Mononuclear cell (primary cell): Measurements from ENCODE around the gene DLGAP1. TPM values are rescaled to one million over a fixed set of nuclear protein-coding genes. Genes with fewer than 3 reads are reported as not detected.

Experiments used
- H3K27me3 ChIP-seq: 2 replicates; pipeline ENCODE4 v1.6.0; 2011; ENCODE audit warnings: low read length, control low read depth; ENCODE audit not compliant: insufficient read depth
- H3K4me1 ChIP-seq: 2 replicates; pipeline ENCODE4 v1.5.1; 2011; ENCODE audit warnings: mild to moderate bottlenecking, low read length, control low read depth; ENCODE audit not compliant: insufficient read depth
- H3K4me3 ChIP-seq: 2 replicates; pipeline ENCODE4 v1.5.1; 2011; ENCODE audit warnings: mild to moderate bottlenecking, low read length, moderate library complexity
- H3K9me3 ChIP-seq: 2 replicates; pipeline ENCODE4 v1.5.1; 2011; ENCODE audit warnings: low read depth, mild to moderate bottlenecking, control low read depth, low read length
- total RNA-seq: library from RNA; depleted of rRNA; stranded (reverse); fragments of >200 nt; gene quantifications from one replicate; pipeline ENCODE4 v1.2.3, GENCODE V29; 2012

Gene DLGAP1
- total RNA-seq, 1 donor = 0.42 TPM

DNA sequence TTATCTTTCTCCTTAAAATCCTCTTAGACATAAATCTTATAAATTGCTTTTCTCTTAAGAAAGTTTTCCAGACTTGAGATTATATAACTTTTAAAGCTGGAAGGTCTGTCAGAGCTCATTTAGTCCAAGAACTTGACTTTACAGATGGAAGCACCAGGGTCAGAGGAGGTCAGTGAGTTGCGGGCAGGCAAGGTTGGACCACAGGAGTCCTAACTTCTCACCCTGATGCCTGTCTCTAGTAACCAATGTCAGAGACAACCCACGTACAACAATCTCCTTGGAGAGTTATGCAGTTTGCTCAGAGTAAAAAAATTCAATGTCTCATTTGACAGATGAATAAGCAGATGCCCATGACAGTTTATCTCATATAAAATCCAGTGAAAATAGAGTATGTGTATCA is 203.9 kb downstream of the DLGAP1 start:
- Histone ChIP-seq H3K27me3 (no peaks in the 10 kb centered on the region), H3K4me1 (no peaks in the 10 kb centered on the region), H3K9me3 (no peaks in the 10 kb centered on the region), H3K4me3 (no peak overlapping the region)

DNA sequence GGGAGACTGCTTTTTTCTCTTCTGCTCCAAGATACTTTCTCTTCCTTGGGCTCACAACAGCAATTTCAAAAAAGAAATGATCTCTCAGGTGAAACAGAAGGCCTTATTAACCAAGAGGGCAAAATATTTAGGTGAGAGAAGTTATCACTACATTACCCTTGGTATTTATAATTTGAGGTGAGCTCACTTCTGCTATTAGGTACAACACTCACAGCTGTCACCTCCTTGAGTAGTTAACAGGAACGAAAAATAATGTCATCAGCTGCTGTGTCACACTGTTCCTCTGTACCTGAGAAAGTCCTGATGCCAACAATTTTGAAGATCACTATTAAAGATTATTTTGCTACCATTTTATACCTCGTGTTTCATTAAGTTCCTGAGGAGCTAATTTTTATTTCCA is 205.0 kb downstream of the DLGAP1 start:
- Histone ChIP-seq H3K27me3 (no peaks in the 10 kb centered on the region), H3K4me1 (no peaks in the 10 kb centered on the region), H3K4me3 (no peak overlapping the region), H3K9me3 (no peaks in the 10 kb centered on the region)

DNA sequence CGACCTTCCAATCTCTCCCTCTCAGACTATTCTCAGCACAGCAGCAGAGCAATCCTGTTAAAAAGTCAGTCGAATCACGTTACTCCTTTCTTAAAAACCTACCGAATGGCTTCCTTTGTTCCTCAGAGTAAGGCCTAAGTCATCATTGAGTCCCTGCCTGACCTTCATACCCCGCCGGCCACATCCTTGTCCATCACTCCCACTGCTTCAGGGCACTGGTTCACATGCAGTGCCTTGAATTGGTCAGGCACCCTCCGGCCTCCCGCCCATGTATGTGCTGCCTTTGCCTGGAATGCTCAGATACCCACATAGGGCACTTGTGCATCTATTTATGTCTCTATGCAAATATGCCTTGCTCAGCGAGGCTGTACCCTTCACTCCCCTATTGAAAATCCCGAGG is 206.4 kb downstream of the DLGAP1 start:
- Histone ChIP-seq H3K9me3 (no peaks in the 10 kb centered on the region), H3K4me1 (no peaks in the 10 kb centered on the region), H3K27me3 (no peaks in the 10 kb centered on the region), H3K4me3 (no peak overlapping the region)

DNA sequence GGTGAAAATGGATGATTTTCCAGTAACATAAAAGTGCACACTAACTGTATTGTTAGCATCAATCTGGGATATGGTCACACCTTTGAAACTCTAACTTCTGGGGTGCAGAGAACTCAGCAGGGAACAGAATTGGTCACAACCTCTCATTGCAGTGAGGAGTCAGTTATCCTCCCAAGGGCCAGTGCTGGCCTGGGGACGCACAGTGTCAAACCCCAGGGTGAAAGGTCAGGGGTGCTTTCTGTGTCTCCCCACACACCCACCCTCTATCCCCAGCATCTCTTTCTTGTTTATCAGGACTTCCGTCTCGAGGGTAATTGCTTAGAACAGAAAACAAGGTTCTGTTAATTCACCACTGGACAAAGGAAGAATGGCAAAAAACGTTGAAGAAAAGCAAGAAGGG is 208.7 kb downstream of the DLGAP1 start:
- H3K9me3 ChIP-seq = no peaks in the 10 kb centered on the region
- no peaks in the 10 kb centered on the region for H3K4me1 ChIP-seq
- no peak overlapping the region for H3K4me3 ChIP-seq
- no peaks in the 10 kb centered on the region for H3K27me3 ChIP-seq

DNA sequence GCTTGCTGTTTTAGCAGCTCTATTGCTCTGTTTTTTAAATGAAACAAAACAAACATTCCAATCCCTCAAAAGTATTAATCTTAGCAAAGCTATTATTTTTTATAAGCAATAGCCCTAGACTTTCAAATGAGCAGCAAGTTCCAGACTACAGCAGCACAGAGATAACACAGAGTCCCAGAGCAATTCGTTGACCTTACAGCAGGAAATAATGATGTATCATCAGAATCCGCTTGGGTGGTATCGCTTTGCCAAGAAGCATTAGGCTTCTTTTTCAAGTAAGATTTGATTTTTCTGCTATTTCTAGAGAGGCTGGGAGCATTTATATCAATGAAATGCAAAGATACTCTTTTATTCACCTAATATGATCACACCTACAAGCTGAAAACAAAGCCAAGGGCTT is 209.7 kb downstream of the DLGAP1 start:
- Histone ChIP-seq H3K9me3 (no peaks in the 10 kb centered on the region), H3K4me1 (no peaks in the 10 kb centered on the region), H3K27me3 (no peaks in the 10 kb centered on the region), H3K4me3 (no peak overlapping the region)

DNA sequence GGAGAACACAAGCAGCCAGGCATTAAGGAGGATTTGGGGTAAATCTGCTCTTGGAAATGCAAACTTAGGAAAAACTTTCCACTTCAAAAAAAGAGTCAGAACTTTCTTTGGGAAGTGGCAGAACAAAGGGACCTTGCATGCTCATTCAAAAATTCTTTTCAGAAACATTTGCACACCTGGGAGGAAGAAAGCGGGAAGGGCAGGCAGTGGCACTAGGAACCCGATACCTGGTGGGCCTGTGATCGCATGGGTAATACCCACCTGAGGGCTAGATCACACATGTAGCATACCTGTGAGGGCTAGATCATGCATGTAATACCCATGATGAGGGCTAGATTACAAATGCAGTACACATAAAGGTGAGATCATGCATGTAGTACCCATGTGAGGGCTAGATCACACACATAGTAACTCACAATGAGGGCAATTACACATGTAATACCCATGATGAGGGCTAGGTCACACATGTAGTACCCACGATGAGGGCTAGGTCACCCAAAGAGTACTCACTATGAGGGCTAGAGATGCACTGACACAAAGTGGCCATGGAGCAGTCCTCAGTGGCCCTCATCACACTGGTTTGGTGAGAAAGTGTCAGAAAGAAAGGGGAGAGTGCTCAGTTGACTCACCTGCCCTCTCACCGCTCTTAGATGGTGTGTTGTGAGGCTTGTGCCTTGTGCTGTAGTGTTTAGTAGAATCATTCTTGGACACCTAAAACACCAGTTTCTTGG is 212.5 kb downstream of the DLGAP1 start:
- Histone ChIP-seq H3K27me3 (no peaks in the 10 kb centered on the region), H3K4me3 (no peak overlapping the region), H3K4me1 (no peaks in the 10 kb centered on the region), H3K9me3 (no peaks in the 10 kb centered on the region)

DNA sequence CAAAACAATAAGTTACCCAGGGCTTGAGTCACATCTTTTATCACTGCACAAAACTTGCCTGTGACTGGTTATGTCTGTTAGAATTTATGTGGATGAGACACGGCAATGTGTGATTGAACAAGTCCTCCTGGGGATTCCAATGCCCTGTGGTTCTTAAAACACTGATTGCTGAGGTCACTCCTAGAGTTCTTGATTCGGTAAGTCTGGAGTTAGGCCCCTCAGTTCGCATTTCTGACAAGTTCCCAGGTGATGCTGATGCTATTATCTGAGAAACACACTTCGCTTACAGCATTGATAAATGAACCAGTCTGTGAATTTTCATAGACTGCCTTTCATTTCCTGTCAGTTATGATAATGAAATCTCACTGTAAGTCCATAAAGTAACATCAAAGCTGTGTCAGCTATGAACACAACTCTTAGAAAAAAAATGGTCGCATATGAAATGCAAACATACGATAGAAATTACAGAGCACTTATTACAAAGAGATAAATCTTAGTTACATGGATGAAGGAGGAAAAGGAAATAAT is 214.0 kb downstream of the DLGAP1 start:
- H3K27me3 ChIP-seq = no peaks in the 10 kb centered on the region
- H3K4me1 ChIP-seq = no peaks in the 10 kb centered on the region
- no peak overlapping the region for H3K4me3 ChIP-seq
- H3K9me3 ChIP-seq = no peaks in the 10 kb centered on the region

DNA sequence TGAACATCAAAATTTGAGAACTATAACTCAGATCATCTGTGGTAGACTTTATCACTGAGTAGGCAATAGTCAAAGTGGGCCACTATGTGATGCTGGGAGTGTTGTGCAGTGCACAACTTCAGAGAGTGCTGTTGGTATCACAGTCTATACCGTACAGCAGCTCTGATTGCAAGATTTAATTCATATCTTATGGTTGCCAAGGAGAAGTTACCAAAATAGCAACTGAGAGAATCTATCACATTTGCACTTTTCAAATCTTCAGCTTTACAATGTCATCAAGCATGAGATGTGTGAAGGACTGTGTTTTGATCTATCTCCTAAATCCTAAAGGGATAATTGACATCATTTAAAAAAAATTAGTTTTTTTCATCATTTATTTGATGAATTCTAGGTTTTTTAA is 216.1 kb downstream of the DLGAP1 start:
- H3K4me3 ChIP-seq = no peak overlapping the region
- H3K4me1 ChIP-seq = no peaks in the 10 kb centered on the region
- H3K27me3 ChIP-seq = no peaks in the 10 kb centered on the region
- H3K9me3 ChIP-seq = no peaks in the 10 kb centered on the region

DNA sequence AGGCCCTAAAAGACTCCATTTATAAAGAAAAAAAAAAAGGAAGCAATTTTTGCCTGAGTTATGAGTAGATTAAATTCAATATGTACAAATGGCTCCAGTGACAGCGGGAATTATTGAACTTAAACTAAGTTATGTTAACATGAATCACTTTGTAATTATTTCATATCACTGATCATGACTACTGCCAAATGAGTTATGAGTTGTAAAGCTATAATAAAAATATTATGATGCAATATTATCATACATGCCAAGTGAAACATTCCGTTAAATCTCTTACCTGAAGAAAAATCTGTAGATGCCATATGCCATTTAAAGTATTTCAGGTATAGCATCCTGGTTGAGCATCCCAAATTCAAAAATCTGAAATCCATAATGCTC is 217.5 kb downstream of the DLGAP1 start:
- no peaks in the 10 kb centered on the region for H3K4me1 ChIP-seq
- H3K4me3 ChIP-seq = no peak overlapping the region
- H3K27me3 ChIP-seq = no peaks in the 10 kb centered on the region
- no peaks in the 10 kb centered on the region for H3K9me3 ChIP-seq

DNA sequence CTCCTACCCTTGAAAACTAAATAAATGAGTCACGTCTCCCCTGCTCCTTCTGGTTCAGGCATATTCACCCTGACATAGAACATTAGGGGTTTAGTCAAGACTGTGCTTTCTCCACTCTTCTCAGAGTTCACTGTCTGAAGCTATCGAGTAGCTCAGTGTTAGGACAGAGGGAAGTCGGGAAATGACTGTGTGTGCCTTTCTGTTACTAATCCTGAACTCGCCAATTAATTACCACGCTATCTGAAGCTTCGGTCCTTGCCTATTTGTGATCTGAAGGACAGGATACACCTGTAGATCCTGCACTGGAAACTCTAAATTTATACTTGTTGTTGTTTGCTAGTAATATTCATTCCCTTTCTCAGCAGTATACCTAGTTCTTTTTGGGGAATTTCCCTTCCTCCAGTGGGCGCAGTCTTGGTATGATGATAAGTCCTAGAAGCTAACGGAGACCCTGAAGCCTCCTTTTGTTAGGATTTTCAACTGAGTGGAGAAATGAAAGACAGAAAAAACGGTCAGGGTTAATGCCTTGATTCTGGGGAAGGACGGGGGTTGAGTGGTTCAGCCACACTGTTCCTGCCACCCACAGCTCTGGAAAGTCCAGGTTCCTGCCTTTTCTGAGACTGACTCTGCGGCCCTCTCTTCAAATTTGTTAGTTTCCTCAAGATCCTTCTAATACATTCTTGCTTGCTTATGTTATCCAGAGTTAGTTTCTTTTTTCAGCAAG is 218.0 kb downstream of the DLGAP1 start:
- Histone ChIP-seq H3K4me3 (no peak overlapping the region), H3K9me3 (no peaks in the 10 kb centered on the region), H3K4me1 (no peaks in the 10 kb centered on the region), H3K27me3 (no peaks in the 10 kb centered on the region)

DNA sequence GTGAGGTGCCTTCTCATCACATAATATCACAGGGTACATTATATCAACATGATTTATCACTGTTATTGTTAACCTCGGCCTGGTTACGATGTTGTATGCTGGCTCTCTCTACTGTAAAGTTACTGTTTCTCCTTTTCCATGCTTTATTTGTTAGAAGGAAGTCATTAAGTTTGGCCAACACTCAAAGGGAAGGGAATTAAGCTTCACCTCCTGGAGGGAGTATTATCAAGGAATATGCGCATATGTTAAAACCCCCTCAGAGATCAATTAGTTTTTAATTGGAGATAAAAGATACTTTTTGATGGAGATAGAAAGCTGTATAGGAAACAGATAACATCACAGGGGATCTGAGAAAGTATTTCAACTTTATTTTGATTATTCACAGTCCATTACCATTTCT is 221.6 kb downstream of the DLGAP1 start:
- Histone ChIP-seq H3K27me3 (no peaks in the 10 kb centered on the region), H3K9me3 (peaks cover 2% of the 10 kb centered on the region), H3K4me1 (no peaks in the 10 kb centered on the region), H3K4me3 (no peak overlapping the region)

DNA sequence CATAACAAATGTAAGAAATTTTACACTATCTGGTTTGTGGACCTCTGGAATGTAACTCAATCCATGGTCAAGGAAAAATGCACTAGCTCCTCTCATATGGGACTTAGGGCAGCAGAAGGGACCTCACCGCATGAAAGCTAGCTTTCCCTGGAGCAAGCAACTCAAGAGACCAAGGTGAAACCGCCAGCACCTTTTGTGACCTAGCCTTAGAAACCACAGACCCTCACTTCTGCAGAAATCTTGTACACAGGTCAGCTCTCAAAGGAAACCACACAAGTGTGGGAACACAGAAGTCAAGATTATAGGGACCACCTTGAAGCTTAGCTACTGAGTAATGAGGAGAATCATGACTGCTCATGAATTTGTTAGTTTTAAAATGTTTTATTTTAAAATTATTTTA is 222.5 kb downstream of the DLGAP1 start:
- H3K4me3 ChIP-seq = no peak overlapping the region
- H3K27me3 ChIP-seq = no peaks in the 10 kb centered on the region
- H3K4me1 ChIP-seq = no peaks in the 10 kb centered on the region
- H3K9me3 ChIP-seq = peaks cover 6% of the 10 kb centered on the region

DNA sequence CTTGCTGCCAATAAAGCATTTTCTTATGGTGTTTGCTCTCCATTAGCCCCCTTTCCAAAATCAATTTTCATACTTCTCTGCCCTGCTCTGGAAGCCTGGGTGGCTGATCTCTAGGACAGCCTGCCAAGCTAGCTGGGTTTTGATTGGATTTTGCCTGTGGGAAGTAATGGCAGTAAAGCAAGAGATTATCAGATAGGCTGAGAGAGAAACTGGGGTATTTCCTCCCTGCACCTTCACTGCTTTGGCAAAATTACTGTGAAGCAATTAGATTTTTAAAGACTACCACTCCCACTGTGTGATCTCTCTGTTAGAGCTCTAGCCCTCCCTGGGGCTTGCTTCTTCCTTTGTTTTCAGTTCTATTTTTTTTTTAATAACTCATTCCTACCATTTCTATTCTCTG is 223.8 kb downstream of the DLGAP1 start:
- peaks cover 6% of the 10 kb centered on the region for H3K9me3 ChIP-seq
- H3K4me1 ChIP-seq = no peaks in the 10 kb centered on the region
- H3K4me3 ChIP-seq = no peak overlapping the region
- no peaks in the 10 kb centered on the region for H3K27me3 ChIP-seq

DNA sequence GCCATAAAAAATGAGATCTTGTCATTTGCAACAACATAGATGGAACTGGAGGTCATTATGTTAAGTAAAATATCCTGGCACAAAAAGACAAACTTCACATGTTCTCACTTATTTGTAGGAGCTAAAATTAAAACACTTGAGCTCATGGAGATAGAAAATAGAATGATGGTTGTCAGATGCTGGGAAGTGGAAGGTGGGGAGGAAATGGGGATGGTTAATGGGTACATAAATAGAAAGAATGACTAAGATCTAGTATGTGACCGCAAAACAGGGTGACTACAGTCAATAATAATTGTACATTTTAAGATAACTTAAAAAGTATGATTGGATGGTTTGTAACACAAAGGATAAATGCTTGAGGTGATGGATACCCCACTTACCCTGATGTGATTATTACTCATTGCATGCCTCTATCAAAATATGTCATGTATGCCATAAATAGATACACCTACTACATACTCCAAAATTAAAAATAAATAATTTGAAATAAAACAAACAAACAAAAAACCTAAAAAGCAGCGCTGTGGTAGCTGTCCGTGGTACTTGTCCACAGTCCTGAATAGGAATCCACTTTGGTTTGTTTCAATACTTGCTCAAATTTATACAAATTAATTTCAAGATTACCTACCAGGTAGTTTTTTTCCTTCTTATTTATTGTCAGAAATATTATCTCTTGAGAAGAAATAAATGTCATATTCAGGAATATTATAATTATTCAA is 224.5 kb downstream of the DLGAP1 start:
- Histone ChIP-seq H3K4me1 (no peaks in the 10 kb centered on the region), H3K27me3 (no peaks in the 10 kb centered on the region), H3K9me3 (peaks cover 6% of the 10 kb centered on the region), H3K4me3 (no peak overlapping the region)

DNA sequence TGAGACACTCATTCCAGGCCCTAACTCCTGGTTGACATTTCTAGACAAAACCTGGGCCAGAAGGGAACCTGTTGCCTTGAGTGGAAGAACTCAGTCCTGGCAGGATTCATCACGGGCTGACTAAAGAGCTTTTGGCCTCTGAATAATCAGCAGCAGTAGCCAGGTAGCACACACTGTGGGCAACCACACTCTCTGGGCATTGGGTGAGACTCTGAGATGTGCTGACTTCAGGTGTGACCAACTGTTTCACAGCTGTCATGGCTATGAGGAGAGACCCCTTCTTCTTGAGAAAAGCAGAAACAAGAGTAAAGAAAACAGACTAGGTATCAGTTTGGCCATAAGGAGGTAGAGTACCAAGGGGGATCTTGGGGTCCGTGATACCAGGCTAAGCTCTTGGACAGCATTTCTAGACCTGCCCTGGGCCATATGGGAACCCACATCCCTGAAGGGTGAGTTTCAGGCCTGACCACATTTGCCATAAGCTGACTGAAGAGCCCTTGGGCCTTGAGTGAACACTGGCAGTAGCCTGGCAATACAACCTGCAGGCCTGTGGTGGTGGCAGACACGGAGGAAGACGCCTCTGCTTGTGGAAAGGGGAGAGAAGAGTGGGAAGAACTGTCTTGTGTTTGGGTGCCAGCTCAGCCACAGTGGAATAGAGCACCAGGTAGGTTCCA is 230.9 kb downstream of the DLGAP1 start:
- Histone ChIP-seq H3K27me3 (no peaks in the 10 kb centered on the region), H3K4me3 (no peak overlapping the region), H3K9me3 (peaks cover 6% of the 10 kb centered on the region)

More for the DNA sequence above, 230.9 kb downstream of the DLGAP1 start:
- no peaks in the 10 kb centered on the region for H3K4me1 ChIP-seq
